CD4-positive, alpha-beta T cell treated with Interleukin-15 for 1 hour (primary cell): Measurements from ENCODE around the gene PTPN13.

Experiments
- DNase-seq: peaks from one replicate; pipeline ENCODE4 v3.0.0-alpha.2; 2020

The PTPN13 gene

DNA sequence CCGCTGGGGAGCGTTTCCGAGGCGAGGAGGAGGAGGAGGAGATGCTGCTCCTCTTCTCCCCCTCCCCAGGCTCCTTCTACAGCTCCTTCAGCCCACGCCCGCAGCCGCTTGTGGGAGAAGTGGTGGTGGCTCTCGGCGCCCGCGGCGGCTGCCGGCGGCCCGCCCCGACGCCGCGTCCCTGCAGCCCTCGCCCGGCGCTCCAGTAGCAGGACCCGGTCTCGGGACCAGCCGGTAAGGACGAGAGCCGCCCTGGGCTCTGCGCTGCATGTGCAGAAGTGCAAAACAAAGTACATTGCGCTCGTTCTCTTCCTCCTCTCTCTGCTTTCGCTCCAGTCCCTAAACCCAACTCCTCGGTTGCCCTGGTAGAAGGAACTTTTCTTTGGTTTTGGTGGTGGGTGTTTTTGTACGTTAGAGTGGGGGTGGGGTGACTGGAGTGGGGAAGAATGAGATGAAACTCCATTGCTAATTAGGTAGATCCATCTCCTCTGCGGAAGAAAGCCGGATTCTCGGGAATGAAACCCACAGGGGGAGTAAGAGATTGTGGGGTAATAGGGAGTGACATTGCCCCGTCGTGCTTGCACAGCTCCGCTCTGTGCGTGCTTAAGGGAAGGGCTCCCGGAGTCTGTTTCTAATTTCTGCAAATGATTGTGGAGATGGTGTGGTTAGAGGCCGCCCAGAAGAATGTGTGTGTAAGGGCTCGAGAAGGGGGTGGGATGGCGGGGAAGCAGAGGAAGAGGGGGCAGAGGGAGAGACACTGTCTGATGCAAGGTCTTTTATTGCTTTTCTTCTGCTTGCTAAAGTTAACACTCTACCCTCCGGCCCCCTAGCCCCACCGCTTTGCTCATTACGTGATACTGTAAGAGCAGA is 677 bp downstream of the PTPN13 start:
- DNase-seq: peak; percentile 18

DNA sequence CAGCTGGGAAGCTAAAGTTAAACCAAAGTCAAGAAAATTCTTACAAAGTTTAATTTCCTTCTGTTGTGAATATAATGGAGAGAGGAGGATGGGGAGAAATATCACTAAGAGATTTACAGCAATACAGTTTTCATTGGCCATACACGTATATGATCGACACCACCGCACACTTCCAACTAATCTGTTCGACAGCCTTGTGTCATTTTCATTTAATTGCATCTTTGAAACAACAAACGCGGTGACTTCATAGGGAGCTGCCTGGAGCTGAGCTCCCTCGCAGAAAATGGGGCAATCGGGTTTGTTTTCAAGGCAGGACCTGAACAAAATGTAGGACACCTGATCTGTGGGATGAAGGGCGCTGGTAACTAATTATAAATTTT is 1.3 kb downstream of the PTPN13 start:
- DNase-seq: no peak

DNA sequence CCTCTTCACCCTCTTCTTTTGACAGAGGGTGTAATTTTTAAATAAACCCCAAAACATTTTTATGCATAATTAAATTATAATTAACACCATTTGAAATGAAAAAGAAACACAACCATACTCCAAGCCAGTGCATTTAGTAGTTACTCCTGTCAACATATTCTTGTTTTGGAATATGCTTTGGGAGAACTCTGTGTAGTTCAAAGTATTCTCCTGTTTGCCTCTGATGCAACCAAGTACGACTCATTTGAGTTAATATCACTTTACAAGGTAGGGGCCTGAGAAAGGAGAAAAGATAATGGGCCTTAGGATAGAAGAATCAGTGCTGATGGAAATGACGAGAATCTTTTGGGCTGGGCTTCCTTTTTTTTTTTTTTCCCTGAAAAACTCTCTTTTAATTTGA is 2.7 kb downstream of the PTPN13 start:
- DNase-seq: no peak

GRCh38 chr4:86600007-86600653 is 6.0 kb downstream of the PTPN13 start:
- no peak for DNase-seq

GRCh38 chr4:86603311-86603885 is 9.3 kb downstream of the PTPN13 start:
- no peak for DNase-seq

GRCh38 chr4:86606809-86607208 is 12.7 kb downstream of the PTPN13 start:
- DNase-seq: no peak

- DNase-seq: no peak
Observed at GRCh38 chr4:86608757-86609375, 14.8 kb downstream of the PTPN13 start.

DNA sequence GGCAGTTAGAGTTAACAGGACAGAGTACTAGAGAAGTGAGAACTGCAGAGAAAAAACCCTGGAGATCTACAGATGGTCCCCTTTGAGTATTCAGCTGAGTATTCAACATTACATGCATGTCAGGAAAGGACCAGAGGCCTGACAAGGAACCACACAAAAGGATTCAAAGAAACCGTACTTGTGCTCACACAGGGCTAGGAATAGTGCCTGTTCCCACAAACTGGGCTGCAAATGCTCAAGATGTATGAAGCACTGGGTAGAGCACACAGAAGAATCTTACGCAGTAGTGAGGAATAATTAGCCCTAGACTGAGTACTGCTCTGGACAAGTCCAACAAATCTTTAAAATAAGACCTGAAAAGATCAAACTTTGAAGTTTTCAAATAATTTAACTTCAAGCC is 17.6 kb downstream of the PTPN13 start:
- no peak for DNase-seq

GRCh38 chr4:86613734-86614133 is 19.6 kb downstream of the PTPN13 start:
- no peak for DNase-seq

- no peak for DNase-seq
Observed at GRCh38 chr4:86614865-86615264, 20.8 kb downstream of the PTPN13 start.

GRCh38 chr4:86615501-86615900 is 21.4 kb downstream of the PTPN13 start:
- DNase-seq: no peak

- no peak for DNase-seq
Observed at GRCh38 chr4:86619656-86620055, 25.5 kb downstream of the PTPN13 start.

GRCh38 chr4:86621435-86621834 is 27.3 kb downstream of the PTPN13 start:
- no peak for DNase-seq

DNA sequence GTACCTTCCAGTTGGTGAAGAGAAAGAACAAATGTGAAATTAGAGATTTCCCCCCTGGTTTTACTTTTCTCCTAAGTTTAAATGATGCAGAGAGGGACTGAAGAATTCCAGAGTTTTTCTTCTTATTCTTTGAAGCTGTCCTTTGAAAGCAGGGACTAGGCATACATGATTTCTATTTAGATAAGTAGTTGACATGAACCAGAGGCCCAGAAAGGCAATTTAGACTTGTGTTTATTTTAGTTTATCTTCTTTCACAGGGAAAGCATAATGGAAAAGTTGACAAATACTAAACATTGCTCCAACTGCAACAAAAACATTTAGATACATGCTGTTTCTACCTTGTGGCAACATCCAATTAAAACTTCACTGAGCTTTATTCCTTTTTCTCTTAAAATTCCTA is 32.0 kb downstream of the PTPN13 start:
- no peak for DNase-seq

DNA sequence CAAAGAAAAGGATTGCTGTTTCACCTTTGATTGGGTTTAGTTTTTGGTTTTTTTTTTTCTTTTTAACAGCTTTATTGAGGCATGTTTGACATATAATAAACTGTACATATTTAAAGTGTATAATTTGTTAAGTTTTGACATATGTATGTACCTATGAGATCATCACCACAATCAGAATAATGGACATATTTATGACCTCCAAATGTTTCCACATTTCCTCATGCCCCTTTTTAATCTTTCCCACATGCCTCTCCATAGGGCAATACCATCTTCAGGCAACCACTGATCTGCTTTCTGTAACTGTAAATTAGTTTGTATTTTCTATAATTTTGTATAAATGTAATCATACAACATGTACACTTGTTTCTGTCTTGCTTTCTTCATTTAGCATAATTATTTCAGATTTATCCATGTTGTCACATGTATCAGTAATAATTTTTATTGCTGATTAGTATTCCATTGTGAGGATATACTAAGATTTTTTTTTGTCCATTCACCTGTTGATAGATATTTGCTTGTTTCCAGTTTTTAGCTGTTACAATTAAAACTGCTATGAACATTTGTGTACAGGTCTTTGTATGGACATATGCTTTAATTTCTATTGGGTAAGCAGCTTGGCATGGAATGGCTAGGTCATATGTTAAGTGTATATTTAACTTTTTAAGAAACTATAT is 33.5 kb downstream of the PTPN13 start:
- no peak for DNase-seq

DNA sequence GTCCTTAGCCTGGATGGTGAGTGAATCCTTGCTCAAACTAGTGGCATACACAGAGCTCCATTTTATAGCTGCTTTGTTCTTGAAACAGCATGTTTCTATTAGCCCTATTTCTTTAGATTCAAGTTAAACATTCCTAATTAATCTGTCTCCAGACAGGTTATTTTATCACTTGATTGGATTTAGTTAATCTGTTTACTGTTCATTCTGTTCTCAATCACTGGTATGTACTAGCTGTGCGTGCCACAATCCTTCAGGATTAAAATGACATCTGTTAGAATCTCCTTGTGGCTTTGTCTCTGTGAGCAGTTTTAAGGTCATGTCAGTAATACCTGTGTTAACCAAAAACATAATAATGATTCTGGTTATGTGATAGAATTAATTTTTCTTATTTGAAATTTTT is 36.5 kb downstream of the PTPN13 start:
- DNase-seq: no peak

GRCh38 chr4:86631166-86631565 is 37.1 kb downstream of the PTPN13 start:
- no peak for DNase-seq

GRCh38 chr4:86633854-86634253 is 39.7 kb downstream of the PTPN13 start:
- DNase-seq: no peak

DNA sequence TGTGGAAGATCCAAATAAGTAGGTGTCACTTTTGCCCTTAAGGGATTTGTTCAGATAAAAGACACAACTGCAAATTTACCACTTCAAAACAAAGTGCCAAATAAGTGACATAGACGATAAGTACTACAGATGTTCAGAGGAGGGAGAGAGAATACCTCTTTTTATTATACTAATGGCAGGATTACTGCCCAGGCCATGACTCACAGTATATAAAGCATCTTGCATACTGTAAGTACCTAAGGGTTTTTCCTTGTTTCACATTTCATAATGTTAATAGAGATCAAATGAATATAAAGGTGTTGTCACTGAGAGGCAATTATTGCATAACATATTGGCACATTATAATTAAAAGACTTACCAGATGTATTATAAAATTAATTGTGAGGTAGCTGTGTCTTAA is 46.4 kb downstream of the PTPN13 start:
- no peak for DNase-seq

- DNase-seq: no peak
Observed at GRCh38 chr4:86641516-86642090, 47.5 kb downstream of the PTPN13 start.

- DNase-seq: no peak
Observed at GRCh38 chr4:86644892-86645291, 50.8 kb downstream of the PTPN13 start.

DNA sequence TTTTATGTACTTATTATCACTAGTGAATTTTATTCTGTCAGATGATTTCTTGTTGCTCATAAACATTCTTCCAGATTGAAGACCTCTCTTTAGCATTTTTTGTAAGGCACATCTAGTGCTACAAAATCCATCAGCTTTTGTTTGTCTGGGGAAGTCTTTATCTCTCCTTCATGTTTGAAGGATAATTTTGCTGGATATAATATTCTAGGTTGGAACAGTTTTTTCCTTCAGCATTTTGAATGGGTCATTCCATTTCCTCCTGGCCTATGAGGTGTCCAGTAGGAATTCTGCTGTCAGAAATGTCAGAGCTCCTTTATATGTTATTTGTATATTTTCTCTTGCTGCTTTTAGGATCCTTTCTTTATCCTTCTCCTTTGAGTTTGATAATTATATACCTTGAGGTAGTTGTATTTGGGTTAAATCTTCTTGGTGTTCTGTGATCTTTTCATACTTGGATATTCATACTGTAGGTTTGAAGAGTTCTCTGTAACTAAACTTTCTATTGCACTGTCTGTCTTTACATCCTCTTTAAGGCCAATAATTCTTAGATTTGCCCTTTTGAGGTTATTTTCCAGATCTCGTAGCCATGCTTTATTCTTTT is 58.3 kb downstream of the PTPN13 start:
- no peak for DNase-seq
